GM23338 (cell line): ENCODE measurements around the gene LIMCH1. TPM values are rescaled to one million over a fixed set of nuclear protein-coding genes. Genes with fewer than 3 reads are reported as not detected.

ENCODE experiments used
- ATAC-seq: fragments of 200-7000 bp; cut with Tn5 transposase; 3 replicates; pipeline ENCODE4 v1.9.1; 2020
- DNase-seq: peaks from one replicate; pipeline ENCODE4 v3.0.0-alpha.2; 2015; ENCODE audit warnings: low spot score
- H2AFZ ChIP-seq: fragments of 200-600 bp; sonication (generic); 2 replicates; pipeline ENCODE4 v1.8.0; 2016; ENCODE audit warnings: antibody characterized with exemption, mild to moderate bottlenecking, moderate library complexity
- H3F3A ChIP-seq: fragments of 200-600 bp; sonication (generic); replicated peaks from 2 replicates; pipeline ENCODE4 v1.8.0; 2017; ENCODE audit warnings: antibody characterized with exemption, mixed run types, low read depth
- H3K27ac ChIP-seq: fragments of 200-600 bp; sonication (generic); 2 replicates; pipeline ENCODE4 v1.6.1; 2016; ENCODE audit warnings: low read depth
- H3K27me3 ChIP-seq: fragments of 200-600 bp; sonication (generic); 2 replicates; pipeline ENCODE4 v1.8.0; 2016; ENCODE audit warnings: mild to moderate bottlenecking, mixed run types, moderate library complexity; ENCODE audit not compliant: insufficient read depth
- H3K36me3 ChIP-seq: fragments of 200-600 bp; sonication (generic); 2 replicates; pipeline ENCODE4 v1.8.0; 2016; ENCODE audit warnings: mild to moderate bottlenecking; ENCODE audit not compliant: insufficient read depth
- H3K4me1 ChIP-seq: fragments of 200-600 bp; sonication (generic); 2 replicates; pipeline ENCODE4 v1.8.0; 2016; ENCODE audit warnings: mild to moderate bottlenecking, moderate library complexity; ENCODE audit not compliant: insufficient read depth
- H3K4me2 ChIP-seq: fragments of 200-600 bp; sonication (generic); 2 replicates; pipeline ENCODE4 v1.7.1; 2017; ENCODE audit warnings: mixed run types
- H3K4me3 ChIP-seq: fragments of 200-600 bp; sonication (generic); 2 replicates; pipeline ENCODE4 v1.6.1; 2016; ENCODE audit warnings: mixed run types
- H3K79me2 ChIP-seq: fragments of 200-600 bp; sonication (generic); replicated peaks from 2 replicates; pipeline ENCODE4 v1.8.0; 2017; ENCODE audit warnings: mild to moderate bottlenecking; ENCODE audit not compliant: insufficient read depth
- H3K9me2 ChIP-seq: fragments of 200-600 bp; sonication (generic); 2 replicates; pipeline ENCODE4 v1.8.0; 2017; ENCODE audit not compliant: insufficient read depth
- H4K20me1 ChIP-seq: fragments of 200-600 bp; sonication (generic); replicated peaks from 2 replicates; pipeline ENCODE4 v1.8.0; 2017; ENCODE audit warnings: mild to moderate bottlenecking; ENCODE audit not compliant: insufficient read depth
- H3K27ac Mint-ChIP-seq: 2 replicates; pipeline ENCODE4 v1.8.0; 2020; ENCODE audit warnings: inconsistent platforms, mild to moderate bottlenecking, moderate library complexity, mixed read lengths
- H3K27me3 Mint-ChIP-seq: 3 replicates; pipeline ENCODE4 v1.8.0; 2022; ENCODE audit warnings: low read depth, mild to moderate bottlenecking, moderate library complexity, mixed read lengths, inconsistent platforms; ENCODE audit not compliant: insufficient read depth, poor library complexity
- H3K36me3 Mint-ChIP-seq: 3 replicates; pipeline ENCODE4 v1.8.0; 2021; ENCODE audit warnings: low read depth, mild to moderate bottlenecking, inconsistent platforms, moderate library complexity, mixed read lengths
- H3K4me1 Mint-ChIP-seq: 3 replicates; pipeline ENCODE4 v1.8.0; 2020; ENCODE audit warnings: mild to moderate bottlenecking, inconsistent platforms, mixed read lengths
- H3K4me3 Mint-ChIP-seq: 3 replicates; pipeline ENCODE4 v1.8.0; 2021; ENCODE audit warnings: moderate library complexity, mild to moderate bottlenecking, inconsistent platforms, mixed read lengths
- H3K9me3 Mint-ChIP-seq: 3 replicates; pipeline ENCODE4 v1.8.0; 2020; ENCODE audit warnings: moderate library complexity, mild to moderate bottlenecking, inconsistent platforms, mixed read lengths
- CREB1 ChIP-seq: fragments of 250-450 bp; sonication (Bioruptor Pico); IDR thresholded peaks from 2 replicates; pipeline ENCODE4 v1.5.0; 2020; ENCODE audit warnings: low read depth, mild to moderate bottlenecking, moderate library complexity
- EZH2 ChIP-seq: fragments of 200-600 bp; sonication (generic); IDR thresholded peaks from one replicate; pipeline ENCODE4 v1.8.0; 2017; ENCODE audit warnings: antibody characterized with exemption, mild to moderate bottlenecking, low read depth; ENCODE audit not compliant: unreplicated experiment
- EZH2phosphoT487 ChIP-seq: fragments of 200-600 bp; sonication (generic); IDR thresholded peaks from one replicate; pipeline ENCODE4 v1.8.1; 2018; ENCODE audit warnings: antibody characterized with exemption; ENCODE audit not compliant: unreplicated experiment
- STAT1 ChIP-seq: IDR thresholded peaks from one replicate; pipeline ENCODE4 v1.6.1; 2016; ENCODE audit warnings: antibody characterized with exemption; ENCODE audit not compliant: unreplicated experiment
- ZNF114 ChIP-seq: fragments of 250-450 bp; sonication (Bioruptor Pico); IDR thresholded peaks from 2 replicates; pipeline ENCODE4 v1.5.0; 2020; ENCODE audit warnings: mild to moderate bottlenecking, moderate library complexity
- ZNF331 ChIP-seq: fragments of 250-450 bp; sonication (Bioruptor Pico); IDR thresholded peaks from 2 replicates; pipeline ENCODE4 v1.5.0; 2020; ENCODE audit warnings: low read depth, mild to moderate bottlenecking, moderate library complexity
- polyA plus RNA-seq: library from polyadenylated mRNA; unstranded; fragments of >200 nt; fragmentation: Nextera tagmentation; extraction: Ambion mirVana; gene quantifications from 2 replicates; pipeline ENCODE4 v1.2.1, GENCODE V29; 2016
- total RNA-seq: library from RNA; depleted of rRNA; stranded (reverse); fragments of >200 nt; shearing (Covaris generic); gene quantifications from 2 replicates; pipeline ENCODE4 v1.2.3, GENCODE V29; 2014
- TF ChIP-seq, protein P1 (sequence below): IDR thresholded peaks from 2 replicates; pipeline ENCODE4 v1.6.1; 2016; ENCODE audit warnings: antibody characterized with exemption
- TF ChIP-seq, protein P2 (sequence below): fragments of 250-450 bp; sonication (Bioruptor Pico); IDR thresholded peaks from 2 replicates; pipeline ENCODE4 v1.5.0; 2020; ENCODE audit warnings: mild to moderate bottlenecking, moderate library complexity
- TF ChIP-seq, protein P3 (sequence below), 2 experiments: fragments of 200-600 bp in 1 of 2; sonication (generic) in 1 of 2; conservative IDR thresholded peaks; 2 replicates each; pipeline versions ENCODE4 v1.5.1 to v1.6.1; 2016 to 2017; ENCODE audit warnings: antibody characterized with exemption in 2 of 2, low read depth in 2 of 2, mild to moderate bottlenecking in 2 of 2, moderate library complexity in 1 of 2

Gene LIMCH1
- total and polyA plus RNA-seq, 2 experiments from 2014 or later, result 1.5 TPM

DNA sequence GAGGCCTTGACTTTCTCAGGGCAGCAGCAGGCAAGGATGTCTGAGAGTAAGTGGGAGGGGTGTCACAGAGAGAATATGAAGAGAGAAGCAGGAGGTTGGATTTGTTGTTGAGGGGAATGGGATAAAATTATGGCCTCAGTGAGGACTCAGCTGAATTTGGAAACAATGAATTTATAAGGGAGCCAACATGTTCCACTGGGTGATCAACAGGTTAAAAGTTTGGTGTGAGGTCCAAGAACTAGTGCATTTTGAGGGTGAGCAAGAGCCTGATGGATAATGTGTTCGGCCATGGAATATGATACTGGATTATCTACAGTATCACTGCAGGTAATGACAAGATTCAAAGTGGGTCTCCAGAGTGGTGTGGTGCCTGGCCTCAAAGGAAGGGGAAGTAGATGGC lies 33.5 kb downstream of the LIMCH1 start:
- DNase-seq (no peak), ATAC-seq (no peak)
- no peaks in the 10 kb centered on the region for H3K27me3 ChIP-seq
- H3K9me2 ChIP-seq, result no peaks in the 10 kb centered on the region
- no peaks in the 10 kb centered on the region for H3K9me3 Mint-ChIP-seq
- no peaks in the 10 kb centered on the region for H3K36me3 ChIP-seq
- H3K27ac ChIP-seq, result no peak overlapping the region
- no peaks in the 10 kb centered on the region for H3K36me3 Mint-ChIP-seq
- H4K20me1 ChIP-seq, result no peaks in the 10 kb centered on the region
- no peak for TF ChIP-seq ZNF331
- TF ChIP-seq, protein P1, sequence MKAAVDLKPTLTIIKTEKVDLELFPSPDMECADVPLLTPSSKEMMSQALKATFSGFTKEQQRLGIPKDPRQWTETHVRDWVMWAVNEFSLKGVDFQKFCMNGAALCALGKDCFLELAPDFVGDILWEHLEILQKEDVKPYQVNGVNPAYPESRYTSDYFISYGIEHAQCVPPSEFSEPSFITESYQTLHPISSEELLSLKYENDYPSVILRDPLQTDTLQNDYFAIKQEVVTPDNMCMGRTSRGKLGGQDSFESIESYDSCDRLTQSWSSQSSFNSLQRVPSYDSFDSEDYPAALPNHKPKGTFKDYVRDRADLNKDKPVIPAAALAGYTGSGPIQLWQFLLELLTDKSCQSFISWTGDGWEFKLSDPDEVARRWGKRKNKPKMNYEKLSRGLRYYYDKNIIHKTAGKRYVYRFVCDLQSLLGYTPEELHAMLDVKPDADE, result no peak
- no peak for TF ChIP-seq EZH2
- TF ChIP-seq CREB1 (CRISPR knock-in tag), result no peak
- no peak for TF ChIP-seq STAT1
- TF ChIP-seq EZH2phosphoT487, result no peak
- TF ChIP-seq, protein P2, sequence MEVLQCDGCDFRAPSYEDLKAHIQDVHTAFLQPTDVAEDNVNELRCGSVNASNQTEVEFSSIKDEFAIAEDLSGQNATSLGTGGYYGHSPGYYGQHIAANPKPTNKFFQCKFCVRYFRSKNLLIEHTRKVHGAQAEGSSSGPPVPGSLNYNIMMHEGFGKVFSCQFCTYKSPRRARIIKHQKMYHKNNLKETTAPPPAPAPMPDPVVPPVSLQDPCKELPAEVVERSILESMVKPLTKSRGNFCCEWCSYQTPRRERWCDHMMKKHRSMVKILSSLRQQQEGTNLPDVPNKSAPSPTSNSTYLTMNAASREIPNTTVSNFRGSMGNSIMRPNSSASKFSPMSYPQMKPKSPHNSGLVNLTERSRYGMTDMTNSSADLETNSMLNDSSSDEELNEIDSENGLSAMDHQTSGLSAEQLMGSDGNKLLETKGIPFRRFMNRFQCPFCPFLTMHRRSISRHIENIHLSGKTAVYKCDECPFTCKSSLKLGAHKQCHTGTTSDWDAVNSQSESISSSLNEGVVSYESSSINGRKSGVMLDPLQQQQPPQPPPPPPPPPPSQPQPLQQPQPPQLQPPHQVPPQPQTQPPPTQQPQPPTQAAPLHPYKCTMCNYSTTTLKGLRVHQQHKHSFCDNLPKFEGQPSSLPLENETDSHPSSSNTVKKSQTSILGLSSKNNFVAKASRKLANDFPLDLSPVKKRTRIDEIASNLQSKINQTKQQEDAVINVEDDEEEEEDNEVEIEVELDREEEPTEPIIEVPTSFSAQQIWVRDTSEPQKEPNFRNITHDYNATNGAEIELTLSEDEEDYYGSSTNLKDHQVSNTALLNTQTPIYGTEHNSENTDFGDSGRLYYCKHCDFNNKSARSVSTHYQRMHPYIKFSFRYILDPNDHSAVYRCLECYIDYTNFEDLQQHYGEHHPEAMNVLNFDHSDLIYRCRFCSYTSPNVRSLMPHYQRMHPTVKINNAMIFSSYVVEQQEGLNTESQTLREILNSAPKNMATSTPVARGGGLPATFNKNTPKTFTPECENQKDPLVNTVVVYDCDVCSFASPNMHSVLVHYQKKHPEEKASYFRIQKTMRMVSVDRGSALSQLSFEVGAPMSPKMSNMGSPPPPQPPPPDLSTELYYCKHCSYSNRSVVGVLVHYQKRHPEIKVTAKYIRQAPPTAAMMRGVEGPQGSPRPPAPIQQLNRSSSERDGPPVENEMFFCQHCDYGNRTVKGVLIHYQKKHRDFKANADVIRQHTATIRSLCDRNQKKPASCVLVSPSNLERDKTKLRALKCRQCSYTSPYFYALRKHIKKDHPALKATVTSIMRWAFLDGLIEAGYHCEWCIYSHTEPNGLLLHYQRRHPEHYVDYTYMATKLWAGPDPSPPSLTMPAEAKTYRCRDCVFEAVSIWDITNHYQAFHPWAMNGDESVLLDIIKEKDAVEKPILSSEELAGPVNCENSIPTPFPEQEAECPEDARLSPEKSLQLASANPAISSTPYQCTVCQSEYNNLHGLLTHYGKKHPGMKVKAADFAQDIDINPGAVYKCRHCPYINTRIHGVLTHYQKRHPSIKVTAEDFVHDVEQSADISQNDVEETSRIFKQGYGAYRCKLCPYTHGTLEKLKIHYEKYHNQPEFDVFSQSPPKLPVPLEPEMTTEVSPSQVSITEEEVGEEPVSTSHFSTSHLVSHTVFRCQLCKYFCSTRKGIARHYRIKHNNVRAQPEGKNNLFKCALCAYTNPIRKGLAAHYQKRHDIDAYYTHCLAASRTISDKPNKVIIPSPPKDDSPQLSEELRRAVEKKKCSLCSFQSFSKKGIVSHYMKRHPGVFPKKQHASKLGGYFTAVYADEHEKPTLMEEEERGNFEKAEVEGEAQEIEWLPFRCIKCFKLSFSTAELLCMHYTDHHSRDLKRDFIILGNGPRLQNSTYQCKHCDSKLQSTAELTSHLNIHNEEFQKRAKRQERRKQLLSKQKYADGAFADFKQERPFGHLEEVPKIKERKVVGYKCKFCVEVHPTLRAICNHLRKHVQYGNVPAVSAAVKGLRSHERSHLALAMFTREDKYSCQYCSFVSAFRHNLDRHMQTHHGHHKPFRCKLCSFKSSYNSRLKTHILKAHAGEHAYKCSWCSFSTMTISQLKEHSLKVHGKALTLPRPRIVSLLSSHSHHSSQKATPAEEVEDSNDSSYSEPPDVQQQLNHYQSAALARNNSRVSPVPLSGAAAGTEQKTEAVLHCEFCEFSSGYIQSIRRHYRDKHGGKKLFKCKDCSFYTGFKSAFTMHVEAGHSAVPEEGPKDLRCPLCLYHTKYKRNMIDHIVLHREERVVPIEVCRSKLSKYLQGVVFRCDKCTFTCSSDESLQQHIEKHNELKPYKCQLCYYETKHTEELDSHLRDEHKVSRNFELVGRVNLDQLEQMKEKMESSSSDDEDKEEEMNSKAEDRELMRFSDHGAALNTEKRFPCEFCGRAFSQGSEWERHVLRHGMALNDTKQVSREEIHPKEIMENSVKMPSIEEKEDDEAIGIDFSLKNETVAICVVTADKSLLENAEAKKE (CRISPR knock-in tag), result no peak
- TF ChIP-seq ZNF114 (CRISPR knock-in tag), result no peak
- TF ChIP-seq, protein P3, sequence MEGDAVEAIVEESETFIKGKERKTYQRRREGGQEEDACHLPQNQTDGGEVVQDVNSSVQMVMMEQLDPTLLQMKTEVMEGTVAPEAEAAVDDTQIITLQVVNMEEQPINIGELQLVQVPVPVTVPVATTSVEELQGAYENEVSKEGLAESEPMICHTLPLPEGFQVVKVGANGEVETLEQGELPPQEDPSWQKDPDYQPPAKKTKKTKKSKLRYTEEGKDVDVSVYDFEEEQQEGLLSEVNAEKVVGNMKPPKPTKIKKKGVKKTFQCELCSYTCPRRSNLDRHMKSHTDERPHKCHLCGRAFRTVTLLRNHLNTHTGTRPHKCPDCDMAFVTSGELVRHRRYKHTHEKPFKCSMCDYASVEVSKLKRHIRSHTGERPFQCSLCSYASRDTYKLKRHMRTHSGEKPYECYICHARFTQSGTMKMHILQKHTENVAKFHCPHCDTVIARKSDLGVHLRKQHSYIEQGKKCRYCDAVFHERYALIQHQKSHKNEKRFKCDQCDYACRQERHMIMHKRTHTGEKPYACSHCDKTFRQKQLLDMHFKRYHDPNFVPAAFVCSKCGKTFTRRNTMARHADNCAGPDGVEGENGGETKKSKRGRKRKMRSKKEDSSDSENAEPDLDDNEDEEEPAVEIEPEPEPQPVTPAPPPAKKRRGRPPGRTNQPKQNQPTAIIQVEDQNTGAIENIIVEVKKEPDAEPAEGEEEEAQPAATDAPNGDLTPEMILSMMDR (conservative IDR thresholded peaks at IDR 0.05; ENCODE audit: low read depth in 2 of 2), result no peak
- no peaks in the 10 kb centered on the region for H3K4me1 Mint-ChIP-seq
- H3K4me1 ChIP-seq, result no peaks in the 10 kb centered on the region
- H2AFZ ChIP-seq, result no peak overlapping the region
- no peak overlapping the region for H3K27ac Mint-ChIP-seq
- no peak overlapping the region for H3K4me2 ChIP-seq
- no peaks in the 10 kb centered on the region for H3F3A ChIP-seq
- no peaks in the 10 kb centered on the region for H3K79me2 ChIP-seq
- no peaks in the 10 kb centered on the region for H3K27me3 Mint-ChIP-seq
- H3K4me3 ChIP-seq, result no peak overlapping the region
- H3K4me3 Mint-ChIP-seq, result no peak overlapping the region
